NB4 (cell line): ENCODE data around the gene ZIC4.

Source experiments
- DNase-seq: peaks from one replicate; pipeline ENCODE4 v3.0.0; 2010; ENCODE audit warnings: low read depth
- H3K4me3 ChIP-seq: one replicate; pipeline ENCODE4 v1.5.1; 2011; ENCODE audit warnings: mild to moderate bottlenecking, low read depth, low read length, moderate library complexity
- CTCF ChIP-seq: IDR thresholded peaks from one replicate; pipeline ENCODE4 v1.5.1; 2012; ENCODE audit warnings: low read depth, low read length
- MYC ChIP-seq: IDR thresholded peaks from 2 replicates; pipeline ENCODE4 v1.6.1; 2011; ENCODE audit warnings: low read depth, low read length
- POLR2A ChIP-seq: IDR thresholded peaks from 2 replicates; pipeline ENCODE4 v1.6.1; 2011; ENCODE audit warnings: mild to moderate bottlenecking; ENCODE audit not compliant: insufficient read length; ENCODE audit errors: extremely low read depth
- TF ChIP-seq, protein P1 (sequence below): IDR thresholded peaks from 2 replicates; pipeline ENCODE4 v1.6.1; 2011; ENCODE audit warnings: low read depth, low read length

Gene ZIC4

GRCh38 chr3:147416931-147417330 is 10.6 kb upstream of the ZIC4 start:
- no peak overlapping the region for H3K4me3 ChIP-seq
- no peak for DNase-seq
- TF ChIP-seq MYC (no peak), CTCF (no peak), POLR2A (no peak)
- TF ChIP-seq, protein P1, sequence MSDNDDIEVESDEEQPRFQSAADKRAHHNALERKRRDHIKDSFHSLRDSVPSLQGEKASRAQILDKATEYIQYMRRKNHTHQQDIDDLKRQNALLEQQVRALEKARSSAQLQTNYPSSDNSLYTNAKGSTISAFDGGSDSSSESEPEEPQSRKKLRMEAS = no peak

DNA sequence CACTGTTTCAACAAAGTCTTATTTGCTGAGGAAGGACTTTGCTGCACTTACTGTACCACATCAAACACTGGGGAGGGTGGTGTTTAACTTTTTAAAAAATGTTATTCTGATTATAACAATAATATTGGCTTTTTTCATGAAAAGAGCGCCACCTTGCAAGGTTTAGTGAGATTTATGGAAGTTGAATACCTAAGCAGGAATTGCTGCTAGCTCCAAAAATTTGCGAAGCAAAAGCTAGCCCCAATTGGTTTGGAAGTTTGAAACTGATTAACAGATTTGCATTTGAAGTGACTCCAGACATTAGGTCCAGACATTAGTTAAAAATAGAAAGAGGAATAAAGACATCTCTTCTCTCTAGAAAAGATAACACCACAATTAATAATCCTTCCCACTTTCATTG is 9.5 kb upstream of the ZIC4 start:
- DNase-seq = no peak
- TF ChIP-seq, protein P1 = no peak
- no peak for TF ChIP-seq MYC
- no peak for TF ChIP-seq CTCF
- no peak for TF ChIP-seq POLR2A
- no peak overlapping the region for H3K4me3 ChIP-seq

DNA sequence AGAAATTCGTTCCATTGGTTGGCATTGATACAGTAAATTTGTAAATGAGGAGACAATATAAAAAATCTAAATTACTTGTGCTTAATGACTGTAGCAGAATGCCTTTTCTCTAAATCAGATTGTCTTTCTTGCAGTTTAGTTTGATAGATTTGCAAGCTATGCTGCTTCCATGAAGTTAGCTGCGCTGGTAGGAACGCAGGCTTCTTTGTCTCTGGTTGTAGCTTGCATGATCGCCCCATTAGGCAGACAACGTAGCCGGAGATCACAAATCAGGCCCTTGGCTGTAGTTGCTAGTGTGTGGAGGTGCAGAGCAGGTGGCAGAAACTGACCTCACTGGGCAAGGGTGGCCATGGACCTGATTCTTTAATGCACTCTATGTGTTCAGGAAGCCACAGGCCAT is 8.9 kb upstream of the ZIC4 start:
- no peak overlapping the region for H3K4me3 ChIP-seq
- TF ChIP-seq MYC (no peak), CTCF (no peak), POLR2A (no peak)
- TF ChIP-seq, protein P1 = no peak
- no peak for DNase-seq

- no peak for DNase-seq
- no peak overlapping the region for H3K4me3 ChIP-seq
- TF ChIP-seq, protein P1 = no peak
- TF ChIP-seq MYC = no peak
- TF ChIP-seq CTCF = no peak
- TF ChIP-seq POLR2A = no peak
Observed at GRCh38 chr3:147414390-147415138, 8.2 kb upstream of the ZIC4 start.

DNA sequence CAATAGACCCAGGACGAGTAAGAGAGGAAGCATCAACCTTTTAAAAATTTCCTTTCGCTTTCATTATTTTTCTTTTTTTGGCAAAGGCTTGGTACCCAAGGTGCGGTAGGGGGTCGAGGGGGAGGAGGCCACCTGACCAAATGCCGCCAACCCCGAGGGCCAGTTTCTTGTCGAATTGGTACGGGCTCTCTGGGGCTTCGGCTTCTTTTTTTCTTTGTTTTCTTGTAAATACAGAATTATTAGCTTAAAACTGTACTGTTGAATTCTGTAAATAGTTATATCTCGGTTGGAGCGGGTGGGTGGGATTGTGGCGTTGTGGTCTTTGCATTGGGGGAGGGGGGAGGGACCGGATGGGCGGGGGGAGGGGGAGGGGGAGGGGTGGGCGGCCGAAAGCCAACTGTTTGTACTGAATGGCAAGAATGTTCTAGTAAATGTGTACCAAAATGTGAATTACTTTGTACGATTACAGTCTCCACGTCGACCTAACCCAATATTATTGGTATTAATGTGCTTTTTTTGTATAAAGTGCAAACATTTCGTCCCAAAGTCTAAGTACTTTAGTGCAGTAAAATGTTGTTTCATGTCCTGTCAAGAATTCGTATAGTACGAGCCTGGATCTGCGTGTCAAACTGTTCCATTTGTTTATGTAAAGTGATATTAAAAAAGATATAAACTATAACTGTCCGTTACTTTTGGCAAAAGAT is 7.5 kb upstream of the ZIC4 start:
- no peak for DNase-seq
- no peak overlapping the region for H3K4me3 ChIP-seq
- no peak for TF ChIP-seq POLR2A
- TF ChIP-seq, protein P1 = no peak
- no peak for TF ChIP-seq MYC
- TF ChIP-seq CTCF = no peak
